Astrocyte (in vitro differentiated cells and primary cell): ENCODE results near the gene PDPK1.

ENCODE experiments used
- CTCF ChIP-seq: IDR thresholded peaks from 2 replicates; pipeline ENCODE4 v1.5.1; 2011; ENCODE audit warnings: low read depth, mild to moderate bottlenecking, inconsistent platforms, low read length, moderate library complexity; ENCODE audit not compliant: insufficient read depth
- EZH2 ChIP-seq: IDR thresholded peaks from 2 replicates; pipeline ENCODE4 v1.6.1; 2012; ENCODE audit warnings: mild to moderate bottlenecking, low read length, inconsistent platforms; ENCODE audit not compliant: insufficient read depth

GRCh38 chr16:2507665-2508064, 30.2 kb upstream of the PDPK1 start:
- TF ChIP-seq EZH2 = no peak
- TF ChIP-seq CTCF = no peak
